ENCODE results near the gene OR52H1.

DNA sequence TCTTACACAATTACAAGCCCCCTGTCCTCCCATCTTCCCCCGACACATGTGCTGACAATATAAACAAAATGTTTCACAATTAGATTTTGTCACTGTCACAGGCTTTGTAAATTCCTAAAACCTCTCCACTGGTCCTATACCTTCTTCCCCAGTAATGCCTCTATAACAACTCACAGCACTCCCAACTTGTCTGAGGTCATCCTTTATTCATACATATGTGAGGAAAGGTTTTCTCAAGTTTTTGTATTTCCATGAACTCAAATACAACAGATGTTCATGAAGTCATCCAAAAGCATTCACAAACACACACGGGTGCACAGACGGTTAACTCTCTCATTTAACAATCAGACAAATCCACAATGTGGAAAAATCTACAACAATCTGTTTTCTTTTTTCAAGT lies 1.9 kb downstream of the OR52H1 start:
- TF ChIP-seq, protein P1, sequence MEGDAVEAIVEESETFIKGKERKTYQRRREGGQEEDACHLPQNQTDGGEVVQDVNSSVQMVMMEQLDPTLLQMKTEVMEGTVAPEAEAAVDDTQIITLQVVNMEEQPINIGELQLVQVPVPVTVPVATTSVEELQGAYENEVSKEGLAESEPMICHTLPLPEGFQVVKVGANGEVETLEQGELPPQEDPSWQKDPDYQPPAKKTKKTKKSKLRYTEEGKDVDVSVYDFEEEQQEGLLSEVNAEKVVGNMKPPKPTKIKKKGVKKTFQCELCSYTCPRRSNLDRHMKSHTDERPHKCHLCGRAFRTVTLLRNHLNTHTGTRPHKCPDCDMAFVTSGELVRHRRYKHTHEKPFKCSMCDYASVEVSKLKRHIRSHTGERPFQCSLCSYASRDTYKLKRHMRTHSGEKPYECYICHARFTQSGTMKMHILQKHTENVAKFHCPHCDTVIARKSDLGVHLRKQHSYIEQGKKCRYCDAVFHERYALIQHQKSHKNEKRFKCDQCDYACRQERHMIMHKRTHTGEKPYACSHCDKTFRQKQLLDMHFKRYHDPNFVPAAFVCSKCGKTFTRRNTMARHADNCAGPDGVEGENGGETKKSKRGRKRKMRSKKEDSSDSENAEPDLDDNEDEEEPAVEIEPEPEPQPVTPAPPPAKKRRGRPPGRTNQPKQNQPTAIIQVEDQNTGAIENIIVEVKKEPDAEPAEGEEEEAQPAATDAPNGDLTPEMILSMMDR (IDR thresholded peaks at IDR 0.05): no peak
- no peak for TF ChIP-seq POLR2A (IDR thresholded peaks at IDR 0.05)

Measured in ovary (tissue), 3 donors.